Measurements from ENCODE around the gene ZNF444. TPM values are rescaled to one million over a fixed set of nuclear protein-coding genes. Genes with fewer than 3 reads are reported as not detected.
"Not testable (repeated sequence)": the region's sequence is repeated elsewhere in the genome, so short reads cannot be mapped to it uniquely, and the experiment has no call there.

ZNF444 gene
- total RNA-seq, 1 donor from 2014 or later: 22.9 TPM

DNA sequence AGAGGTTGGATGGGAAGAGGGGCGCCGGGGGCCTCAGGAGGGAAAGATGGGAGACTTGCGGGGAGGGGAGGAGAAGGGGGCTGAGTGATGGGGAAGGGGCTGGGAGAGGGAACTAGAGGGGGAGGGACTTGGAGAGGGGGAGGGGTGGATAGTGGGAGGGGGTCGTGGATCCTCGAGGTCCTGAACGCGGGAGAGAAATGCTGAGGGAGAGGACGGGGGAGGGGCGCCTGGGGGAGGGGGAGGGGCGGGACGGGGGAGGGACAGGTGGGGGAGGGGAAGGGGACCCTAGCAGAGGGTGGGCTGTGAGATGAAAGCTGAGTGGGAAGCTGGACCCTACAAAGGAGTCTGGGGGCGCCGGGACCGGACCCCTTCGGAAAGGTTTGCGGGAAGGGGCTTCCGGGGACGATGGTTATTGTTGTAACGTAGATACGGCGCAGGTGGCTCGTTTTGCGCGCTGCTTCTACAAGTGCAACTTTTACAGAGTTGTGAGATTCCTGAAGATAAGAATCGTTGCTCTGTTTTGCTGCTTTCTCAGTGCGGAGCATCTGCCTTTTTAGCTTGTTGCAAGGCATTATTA is 418 bp downstream of the ZNF444 start:
- DNase-seq (ENCODE audit: low spot score): no peak
- intact Hi-C loops (cut with DNase I): loop anchor here (10.0 kb wide), 1 partner anchor 173 kb away; the partner anchor contains the start of gene ZSCAN5A

DNA sequence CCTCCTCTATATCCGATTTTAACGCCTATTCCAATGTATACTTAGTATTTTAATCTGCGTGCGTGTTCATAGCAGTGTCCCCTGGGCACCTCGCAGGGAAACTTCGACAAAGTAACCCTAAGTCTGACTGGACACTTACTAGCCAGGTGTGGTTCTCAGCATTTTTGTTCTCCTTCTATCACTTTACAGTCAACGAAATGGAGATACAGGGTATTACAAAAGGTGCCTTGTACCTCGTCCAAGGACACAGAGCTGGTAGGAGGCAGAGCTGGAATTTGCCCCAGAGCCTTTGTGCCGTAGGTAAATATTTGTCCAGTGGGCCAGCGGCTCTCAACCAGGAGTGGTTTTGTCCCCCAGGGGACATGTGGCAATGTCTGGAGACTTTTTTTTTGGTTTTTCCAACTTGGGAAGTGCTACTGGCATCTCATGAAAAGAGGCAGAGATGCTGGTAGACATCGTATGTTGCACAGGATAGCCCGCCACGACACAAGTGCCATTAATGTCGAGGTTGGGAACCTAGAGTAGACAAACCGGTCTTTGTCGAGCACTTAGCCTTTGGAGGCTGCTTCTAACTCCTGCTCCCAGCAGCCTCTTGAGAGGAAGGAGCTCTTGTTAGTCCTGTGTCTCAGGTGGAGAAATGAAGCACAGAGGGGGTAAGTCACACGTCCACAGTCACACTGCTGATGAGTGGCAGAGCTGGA is 1.1 kb downstream of the ZNF444 start:
- intact Hi-C loops (cut with DNase I): loop anchor here (10.0 kb wide), 1 partner anchor 173 kb away; the partner anchor contains the start of gene ZSCAN5A
- no peak for DNase-seq (ENCODE audit: low spot score)

DNA sequence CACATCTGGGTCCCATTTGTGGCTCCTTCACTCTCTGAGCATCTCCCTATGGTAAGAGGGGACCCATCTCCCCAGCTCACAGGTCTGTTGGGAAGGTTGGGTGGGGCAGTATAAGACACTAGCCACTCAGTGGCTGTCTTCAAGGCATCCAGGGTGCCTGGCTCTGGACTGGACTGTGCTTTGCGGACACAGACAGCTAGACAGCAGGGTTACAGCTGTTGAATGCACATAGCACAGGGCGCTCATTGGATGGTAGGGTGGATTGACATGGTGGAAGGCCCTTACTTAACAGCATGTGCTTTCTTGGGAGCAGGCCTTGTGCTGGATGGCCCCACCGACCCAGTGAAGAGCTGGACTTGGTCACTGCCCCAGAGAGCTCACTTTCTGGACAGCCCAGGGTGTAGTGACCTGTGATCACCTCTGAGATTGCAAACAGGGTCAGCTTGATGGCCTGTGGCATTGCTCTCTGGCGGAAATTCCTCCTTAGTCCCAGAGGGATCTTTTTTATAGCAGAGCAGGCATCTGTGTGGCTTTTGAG is 1.9 kb downstream of the ZNF444 start:
- no peak for DNase-seq (ENCODE audit: low spot score)
- intact Hi-C loops (cut with DNase I): loop anchor here (10.0 kb wide), 1 partner anchor 172 kb away; the partner anchor contains the start of gene ZSCAN5A

DNA sequence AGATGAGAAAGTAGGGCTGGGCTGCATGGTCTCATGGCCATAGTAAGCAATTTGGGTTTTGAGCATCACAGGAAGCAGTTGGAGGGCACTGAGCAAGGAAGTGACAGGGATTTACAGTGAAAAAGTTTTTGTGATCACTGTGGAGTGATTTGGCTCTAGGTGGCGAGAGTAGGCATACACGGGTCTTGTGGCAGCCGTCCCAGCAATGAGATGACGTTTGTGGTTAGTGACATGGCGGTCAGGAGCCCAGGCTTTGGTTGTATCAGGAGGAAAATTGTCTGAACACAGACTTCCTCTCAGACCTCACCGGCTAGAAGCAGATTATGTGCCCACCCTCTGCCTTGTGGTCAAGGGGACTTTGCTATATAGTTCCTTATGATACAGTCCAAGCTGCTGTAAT is 3.3 kb downstream of the ZNF444 start:
- intact Hi-C loops (cut with DNase I): loop anchor here (10.0 kb wide), 1 partner anchor 170 kb away; the partner anchor contains the start of gene ZSCAN5A

DNA sequence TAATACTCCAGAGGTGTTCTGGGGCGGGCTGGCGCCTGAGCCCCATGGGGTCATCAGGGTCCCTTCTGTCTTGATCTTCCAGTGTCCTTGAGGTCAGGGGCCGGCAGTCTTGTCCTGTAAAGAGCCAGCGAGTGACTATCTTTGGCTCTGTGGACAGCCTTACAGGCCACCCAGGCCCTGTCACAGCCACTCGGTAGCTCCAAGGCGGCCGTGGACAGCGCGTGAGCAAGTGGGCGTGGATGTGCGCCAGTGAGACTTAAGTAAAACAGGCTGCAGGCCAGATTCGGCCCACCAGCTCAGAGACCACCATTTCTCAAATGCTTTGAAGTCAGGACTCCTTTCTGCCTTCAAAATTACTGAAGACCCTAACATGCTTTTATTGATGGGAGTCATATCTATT is 3.7 kb downstream of the ZNF444 start:
- DNase-seq (ENCODE audit: low spot score): no peak
- intact Hi-C loops (cut with DNase I): loop anchor here (10.0 kb wide), 1 partner anchor 170 kb away; the partner anchor contains the start of gene ZSCAN5A

More for the DNA sequence above, 3.3 kb downstream of the ZNF444 start:
- DNase-seq (ENCODE audit: low spot score): no peak

DNA sequence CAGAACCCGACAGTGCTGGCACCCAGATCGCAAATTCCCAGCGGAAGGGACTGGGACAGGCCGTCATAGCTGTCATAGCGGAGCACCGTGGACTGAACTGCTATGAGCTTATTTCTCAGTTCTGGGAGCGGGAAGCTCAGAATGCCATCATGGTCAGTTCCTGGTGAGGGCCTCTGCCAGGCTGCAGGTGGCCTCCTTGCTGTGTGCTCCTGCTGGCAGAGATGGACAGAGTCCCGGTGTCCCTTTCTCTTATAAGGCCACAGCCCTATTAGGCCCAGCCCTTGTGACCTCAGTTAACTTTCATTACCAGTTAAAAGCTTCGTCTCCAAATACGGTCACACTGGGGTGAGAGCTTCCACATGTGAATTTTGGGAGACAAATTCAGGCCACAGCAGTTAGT is 4.6 kb downstream of the ZNF444 start:
- DNase-seq (ENCODE audit: low spot score): no peak
- intact Hi-C loops (cut with DNase I): loop anchor here (10.0 kb wide), 1 partner anchor 169 kb away; the partner anchor contains the start of gene ZSCAN5A

DNA sequence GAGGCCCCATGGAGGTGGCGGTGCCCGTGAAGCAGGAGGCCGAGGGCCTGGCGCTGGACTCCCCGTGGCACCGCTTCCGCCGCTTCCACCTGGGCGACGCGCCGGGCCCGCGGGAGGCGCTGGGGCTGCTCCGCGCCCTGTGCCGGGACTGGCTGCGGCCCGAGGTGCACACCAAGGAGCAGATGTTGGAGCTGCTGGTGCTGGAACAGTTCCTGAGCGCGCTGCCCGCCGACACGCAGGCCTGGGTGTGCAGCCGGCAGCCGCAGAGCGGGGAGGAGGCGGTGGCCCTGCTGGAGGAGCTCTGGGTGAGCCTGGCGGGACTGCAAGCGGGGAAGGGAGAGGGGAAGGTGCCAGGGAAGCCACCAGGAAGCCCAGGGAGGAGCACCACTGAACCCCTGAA is 5.8 kb downstream of the ZNF444 start:
- intact Hi-C loops (cut with DNase I): loop anchor here (10.0 kb wide), 1 partner anchor 168 kb away; the partner anchor contains the start of gene ZSCAN5A

DNA sequence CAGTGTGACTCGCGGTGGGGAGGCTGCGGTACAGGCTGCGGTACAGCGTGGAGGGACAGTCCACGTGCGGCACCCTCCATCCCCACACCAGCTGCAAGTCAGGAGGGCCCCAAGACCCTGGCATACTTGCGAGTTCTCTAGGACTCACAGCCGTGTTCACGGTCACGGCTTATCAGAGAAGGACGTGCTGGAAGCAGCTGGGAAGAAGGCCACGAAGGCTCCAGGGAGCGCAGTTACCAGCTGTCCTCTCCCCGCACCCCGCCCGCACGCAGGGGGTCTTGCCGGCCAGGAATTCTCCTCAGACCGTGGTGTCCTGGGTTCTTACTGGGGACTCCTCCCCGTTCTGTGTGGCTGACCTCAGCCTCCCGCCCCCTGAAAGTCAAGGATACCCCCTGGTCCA is 6.2 kb downstream of the ZNF444 start:
- no peak for DNase-seq (ENCODE audit: low spot score)
- intact Hi-C loops (cut with DNase I): loop anchor here (10.0 kb wide), 1 partner anchor 167 kb away; the partner anchor contains the start of gene ZSCAN5A

More for the DNA sequence above, 5.8 kb downstream of the ZNF444 start:
- DNase-seq (ENCODE audit: low spot score): no peak

DNA sequence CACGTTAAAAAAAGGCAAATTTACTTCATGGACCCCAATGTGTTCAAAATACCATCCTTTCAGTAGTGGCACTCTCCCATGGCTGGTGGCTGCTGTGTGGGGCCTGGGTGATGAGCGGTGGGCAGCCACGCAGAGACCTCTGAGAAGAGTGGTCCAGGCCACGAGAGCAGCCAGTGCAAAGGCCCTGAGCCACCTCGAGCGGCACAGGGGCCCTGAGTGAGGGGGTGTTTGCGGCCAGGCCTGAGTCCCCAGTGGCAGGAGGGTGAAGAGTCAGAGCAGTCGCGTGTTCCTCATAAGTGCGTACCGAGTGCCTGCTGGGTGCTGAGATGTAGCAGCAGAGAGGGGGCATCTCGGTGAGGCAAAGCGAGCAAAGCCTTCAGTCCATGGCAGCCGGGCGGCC is 7.0 kb downstream of the ZNF444 start:
- intact Hi-C loops (cut with DNase I): loop anchor here (10.0 kb wide), 1 partner anchor 167 kb away; the partner anchor contains the start of gene ZSCAN5A

DNA sequence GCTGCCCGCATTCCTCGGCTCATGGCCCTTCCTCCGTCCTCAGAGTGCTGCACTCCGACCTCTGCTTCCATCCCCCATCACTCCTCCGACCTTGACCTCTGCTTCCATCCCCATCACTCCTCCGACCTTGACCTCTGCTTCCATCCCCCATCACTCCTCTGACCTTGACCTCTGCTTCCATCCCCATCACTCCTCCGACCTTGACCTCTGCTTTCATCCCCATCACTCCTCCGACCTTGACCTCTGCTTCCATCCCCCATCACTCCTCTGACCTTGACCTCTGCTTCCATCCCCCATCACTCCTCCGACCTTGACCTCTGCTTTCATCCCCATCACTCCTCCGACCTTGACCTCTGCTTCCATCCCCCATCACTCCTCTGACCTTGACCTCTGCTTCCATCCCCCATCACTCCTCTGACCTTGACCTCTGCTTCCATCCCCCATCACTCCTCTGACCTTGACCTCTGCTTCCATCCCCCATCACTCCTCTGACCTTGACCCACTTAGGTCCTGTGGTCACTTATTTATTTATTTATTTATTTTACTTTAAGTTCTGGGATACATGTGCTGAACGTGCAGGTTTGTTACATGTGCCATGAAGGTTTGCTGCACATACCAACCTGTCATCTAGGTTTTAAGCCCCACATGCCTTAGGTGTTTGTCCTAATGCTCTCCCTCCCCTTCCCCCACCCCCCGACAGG is 8.0 kb downstream of the ZNF444 start:
- not testable (repeated sequence) for DNase-seq (ENCODE audit: low spot score)
- intact Hi-C loops (cut with DNase I): loop anchor here (10.0 kb wide), 1 partner anchor 166 kb away; the partner anchor contains the start of gene ZSCAN5A

More for the DNA sequence above, 7.0 kb downstream of the ZNF444 start:
- DNase-seq (ENCODE audit: low spot score): no peak

DNA sequence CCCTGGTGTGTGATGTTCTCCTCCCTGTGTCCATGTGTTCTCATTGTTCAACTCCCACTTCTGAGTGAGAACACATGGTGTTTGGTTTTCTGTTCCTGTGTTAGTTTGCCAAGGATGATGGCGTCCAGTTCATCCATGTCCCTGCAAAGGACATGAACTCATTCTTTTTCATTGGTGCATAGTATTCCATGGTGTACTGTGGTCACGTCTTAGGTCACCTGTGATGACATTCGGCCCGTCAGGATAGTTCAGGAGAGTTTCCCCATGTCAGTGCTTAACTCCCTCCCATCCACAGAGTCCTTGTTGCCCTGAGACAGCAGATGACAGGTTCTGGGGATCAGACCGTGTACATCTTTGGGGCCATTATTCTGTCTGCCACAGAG is 8.6 kb downstream of the ZNF444 start:
- no peak for DNase-seq (ENCODE audit: low spot score)
- intact Hi-C loops (cut with DNase I): loop anchor here (10.0 kb wide), 1 partner anchor 165 kb away; the partner anchor contains the start of gene ZSCAN5A

DNA sequence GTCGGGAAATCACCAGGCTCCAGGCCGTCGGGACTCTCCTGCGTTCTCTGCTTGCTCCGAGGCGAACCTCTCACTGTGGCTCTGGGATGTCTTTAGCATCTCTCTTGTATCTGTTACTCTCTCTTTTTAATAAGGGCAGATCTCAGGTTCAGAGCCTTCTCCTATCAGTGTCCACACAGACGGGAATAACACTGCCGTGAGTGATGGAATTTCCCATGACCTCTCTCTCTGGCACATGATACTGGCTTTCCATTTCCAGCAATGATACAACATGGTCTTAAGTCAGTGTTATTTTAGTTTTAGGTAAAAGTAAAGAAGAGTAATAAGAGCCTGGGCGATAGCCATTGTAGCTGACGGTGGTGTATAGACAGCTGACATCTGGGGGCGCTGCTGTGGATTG is 9.3 kb downstream of the ZNF444 start:
- intact Hi-C loops (cut with DNase I): no loop called here
- DNase-seq (ENCODE audit: low spot score): no peak

DNA sequence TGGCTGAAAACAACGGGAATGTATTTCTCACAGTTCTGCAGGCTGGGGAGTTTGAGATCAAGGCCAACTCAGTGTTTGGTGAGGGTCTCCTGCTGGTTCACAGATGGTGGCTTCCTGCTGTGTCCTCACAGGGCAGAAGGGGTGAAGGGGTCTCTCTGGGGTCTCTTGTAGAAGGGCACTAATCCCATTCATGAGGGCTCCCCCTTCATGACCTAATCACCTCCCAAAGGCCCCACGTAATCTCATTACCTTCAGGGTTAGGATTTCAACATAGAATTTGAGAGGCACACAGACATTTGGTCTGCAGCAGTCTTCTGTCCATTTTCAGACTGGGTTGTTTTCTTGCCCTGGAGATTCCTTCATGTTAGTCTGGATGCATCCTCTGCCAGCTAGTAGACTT is 11.6 kb downstream of the ZNF444 start:
- intact Hi-C loops (cut with DNase I): no loop called here
- DNase-seq (ENCODE audit: low spot score): no peak

DNA sequence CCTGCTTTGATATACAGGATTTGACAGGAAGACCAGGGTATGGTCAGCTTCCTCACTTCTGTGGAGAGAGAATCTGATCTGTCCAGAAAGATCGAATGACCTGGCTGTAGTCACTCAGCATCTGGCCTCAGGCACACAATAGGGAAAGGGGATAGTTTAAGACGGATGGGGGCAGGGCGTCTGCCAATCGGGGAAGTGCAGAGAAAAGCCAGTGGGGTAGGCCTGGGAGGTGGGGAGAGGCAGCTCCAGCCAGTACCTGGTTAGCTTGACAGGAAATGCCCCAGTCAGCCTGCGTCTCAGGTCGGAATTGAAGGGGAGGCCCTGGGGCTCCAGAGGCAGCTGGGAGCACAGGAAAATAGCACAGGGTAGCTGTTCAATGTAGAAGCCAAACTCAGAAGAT is 12.4 kb downstream of the ZNF444 start:
- intact Hi-C loops (cut with DNase I): no loop called here

DNA sequence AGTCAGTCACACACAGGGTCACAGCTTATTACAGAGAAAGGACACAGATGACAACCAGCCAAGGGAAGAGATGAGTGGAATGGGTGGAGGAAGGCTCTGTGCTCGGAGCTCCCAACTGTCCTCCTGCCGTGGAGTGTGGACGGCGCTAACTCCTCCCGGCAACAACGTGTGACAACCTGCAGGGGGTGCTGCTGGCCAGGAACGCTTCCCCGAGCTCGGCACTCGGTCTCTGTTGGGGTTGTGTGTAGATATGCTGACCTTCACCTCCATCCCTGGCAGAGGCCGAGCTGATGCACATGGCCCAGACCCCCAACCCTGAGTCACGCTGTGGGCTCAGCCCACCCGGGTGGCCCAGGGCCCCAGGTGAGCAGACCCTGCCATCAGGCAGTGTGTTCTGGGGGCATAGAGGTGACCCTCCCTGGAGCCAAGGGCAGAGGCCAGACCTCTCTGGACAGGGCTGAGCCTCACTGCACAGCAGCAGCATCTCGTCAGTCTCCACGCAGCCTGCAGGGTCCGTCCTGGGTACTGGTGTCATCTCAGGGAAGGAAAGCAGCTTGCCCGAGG is 14.1 kb downstream of the ZNF444 start:
- no peak for DNase-seq (ENCODE audit: low spot score)
- intact Hi-C loops (cut with DNase I): no loop called here

More for the DNA sequence above, 12.4 kb downstream of the ZNF444 start:
- no peak for DNase-seq (ENCODE audit: low spot score)

DNA sequence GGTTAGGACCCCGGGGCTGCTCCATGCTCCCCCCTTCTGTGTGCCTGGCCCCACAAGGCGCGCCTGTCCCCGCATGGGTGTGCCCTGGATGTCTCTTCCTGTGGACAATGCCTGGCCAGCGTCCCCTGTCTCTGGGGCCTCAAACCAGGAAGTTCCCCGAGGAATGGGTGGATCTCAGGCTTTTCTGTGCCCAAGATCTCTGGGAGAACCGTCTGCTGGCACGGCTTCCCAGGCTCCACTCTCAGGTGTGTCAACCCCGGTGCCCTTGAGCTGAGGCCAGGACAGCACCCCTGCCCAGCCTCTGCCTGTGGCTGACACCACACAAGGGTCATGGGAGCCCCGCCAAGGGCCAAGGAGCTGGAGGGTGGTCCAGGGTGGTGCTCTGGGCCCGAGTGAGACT is 15.7 kb downstream of the ZNF444 start:
- no peak for DNase-seq (ENCODE audit: low spot score)
- intact Hi-C loops (cut with DNase I): no loop called here

DNA sequence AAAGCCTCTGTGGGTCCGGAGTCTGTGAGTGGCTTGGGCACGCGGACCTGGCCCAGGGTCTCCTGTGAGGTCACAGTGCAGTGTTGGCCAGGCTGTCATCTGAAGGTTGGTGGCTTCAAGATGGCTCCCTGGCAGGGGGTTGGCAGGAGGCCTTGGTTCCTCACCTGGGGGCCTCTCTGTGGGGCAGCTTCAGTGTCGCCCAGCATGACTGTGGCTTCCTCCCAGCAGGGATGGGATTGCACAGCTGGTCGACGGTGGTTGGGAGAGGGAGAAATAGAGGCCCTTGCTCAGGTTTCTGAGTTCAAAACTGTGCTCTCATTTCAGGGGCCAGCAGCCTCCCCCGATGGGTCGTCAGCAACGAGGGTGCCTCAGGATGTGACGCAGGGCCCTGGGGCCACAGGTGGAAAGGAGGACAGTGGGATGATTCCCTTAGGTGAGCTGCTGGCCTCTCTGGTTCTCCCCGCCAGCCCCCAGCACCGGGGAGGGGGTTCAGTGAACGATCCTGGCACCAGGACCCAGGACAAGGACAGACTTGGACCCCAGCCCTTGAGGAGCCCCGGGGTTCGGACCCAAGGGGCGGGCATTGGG is 17.2 kb downstream of the ZNF444 start:
- no peak for DNase-seq (ENCODE audit: low spot score)
- intact Hi-C loops (cut with DNase I): no loop called here

DNA sequence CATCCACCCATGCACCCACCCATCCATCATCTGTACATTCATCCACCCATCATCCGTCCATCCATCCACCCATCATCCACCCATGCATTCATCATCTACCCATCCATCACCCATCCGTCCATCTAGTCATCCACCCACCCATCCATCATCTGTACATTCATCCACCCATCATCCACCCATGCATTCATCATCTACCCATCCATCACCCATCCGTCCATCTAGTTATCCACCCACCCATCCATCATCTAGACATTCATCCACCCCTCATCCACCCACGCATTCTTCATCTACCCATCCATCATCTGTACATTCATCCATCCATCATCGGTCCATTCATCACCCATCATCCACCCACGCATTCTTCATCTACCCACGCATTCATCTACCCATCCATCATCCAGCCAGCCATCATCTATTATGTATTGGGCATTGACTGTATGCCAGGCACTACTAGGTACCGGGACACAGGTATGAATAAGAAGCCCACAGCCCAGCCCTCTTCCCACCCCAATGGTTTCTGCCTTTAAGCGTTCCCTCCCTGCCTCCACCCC is 18.0 kb downstream of the ZNF444 start:
- no peak for DNase-seq (ENCODE audit: low spot score)
- intact Hi-C loops (cut with DNase I): no loop called here

Measured in cardiac septum (tissue), 1 donor.